GM13977 (cell line): ENCODE measurements around the gene PGD.

Experiments used
- DNase-seq: peaks from one replicate; pipeline ENCODE4 v3.0.0; 2012; ENCODE audit warnings: low spot score
- CTCF ChIP-seq: IDR thresholded peaks from 2 replicates; pipeline ENCODE4 v1.5.1; 2012; ENCODE audit warnings: mild to moderate bottlenecking, control low read depth; ENCODE audit not compliant: insufficient read depth; ENCODE audit errors: extremely low read depth, missing control alignments
- in situ Hi-C: fragments of 300-500 bp; cut with MboI; formaldehyde crosslinking; loops from one replicate; pipeline ENCODE4 v1.12.0; 2022; ENCODE audit warnings: low sequenced_read_pairs, low pct_unique_long_range_greater_than_20kb, mixed read lengths, inconsistent platforms; ENCODE audit not compliant: unreplicated experiment

PGD gene

GRCh38 chr1:10398734-10399443 lies at the start of gene PGD:
Gene PGD (plus strand): TSS chr1:10399064. CDS start chr1:10399118, 54 bp downstream.
- DNase-seq = peak; percentile 100
- no peak for TF ChIP-seq CTCF
- in situ Hi-C loops = no loop called here

GRCh38 chr1:10353282-10353681 lies 45.6 kb upstream of the PGD start:
- DNase-seq = no peak
- TF ChIP-seq CTCF = no peak
- in situ Hi-C loops = no loop called here

- no peak for TF ChIP-seq CTCF
Observed at GRCh38 chr1:10353693-10354092, 45.2 kb upstream of the PGD start.

GRCh38 chr1:10360045-10360444 lies 38.8 kb upstream of the PGD start:
- no peak for DNase-seq
- TF ChIP-seq CTCF = no peak
- in situ Hi-C loops = no loop called here

More at GRCh38 chr1:10353693-10354092, 45.2 kb upstream of the PGD start:
- in situ Hi-C loops = no loop called here
- DNase-seq = no peak

- no peak for DNase-seq
- in situ Hi-C loops = no loop called here
- TF ChIP-seq CTCF = no peak
Observed at GRCh38 chr1:10361515-10361914, 37.3 kb upstream of the PGD start.

GRCh38 chr1:10368194-10368593 lies 30.7 kb upstream of the PGD start:
- in situ Hi-C loops = no loop called here
- no peak for TF ChIP-seq CTCF
- DNase-seq = no peak
